Stimulated activated CD8-positive, alpha-beta memory T cell treated with anti-CD3 and anti-CD28 coated beads, Interleukin-2, amount 100 ng/mL, for 48 hours (primary cell): ENCODE results near the gene SLC35B4.
"Not testable (repeated sequence)": the region's sequence is repeated elsewhere in the genome, so short reads cannot be mapped to it uniquely, and the experiment has no call there.

ENCODE experiments used
- DNase-seq, 2 donors: peaks; one replicate each; pipeline ENCODE4 v3.0.0-alpha.2; 2020; ENCODE audit warnings: low read depth in 2 of 2

The SLC35B4 gene

DNA sequence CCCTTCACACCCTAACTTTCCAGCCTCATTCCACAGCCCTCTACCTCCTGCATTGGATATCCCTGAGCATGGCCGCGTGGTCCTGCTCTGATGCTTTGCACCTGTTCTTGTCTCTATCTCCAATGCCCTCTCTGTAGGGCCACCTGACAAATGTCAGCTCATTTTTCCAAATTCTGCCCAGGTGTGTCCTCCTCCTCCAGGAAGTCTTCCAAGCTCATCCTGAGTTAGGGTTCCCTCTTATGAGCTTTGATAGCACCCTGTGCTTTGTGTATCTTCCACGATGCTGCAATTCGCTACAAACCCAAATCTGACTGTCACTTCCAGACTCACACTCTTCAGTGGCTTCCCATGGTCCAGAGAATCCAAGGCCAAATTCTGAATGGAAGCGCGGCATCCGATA is 14.7 kb upstream of the SLC35B4 start:
- DNase-seq: no peak

DNA sequence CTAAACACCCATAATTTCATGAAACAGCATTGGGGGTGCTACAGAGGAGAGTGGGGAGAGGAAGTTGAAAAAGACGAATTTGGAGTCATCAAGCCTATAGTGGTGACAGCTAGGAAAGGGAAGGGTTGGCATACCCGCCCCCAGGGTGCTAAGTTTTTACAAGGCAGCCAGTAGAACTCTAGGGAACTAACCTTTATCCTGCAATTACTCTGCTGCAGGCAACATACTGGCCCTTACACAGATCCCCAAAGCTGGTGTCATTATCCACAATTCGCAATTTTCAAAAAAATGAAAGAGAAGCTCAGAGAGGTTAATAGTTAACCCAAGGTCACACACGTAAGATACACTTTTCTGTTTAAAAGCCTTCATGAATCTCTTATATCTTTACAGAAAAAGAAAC is 14.2 kb upstream of the SLC35B4 start:
- DNase-seq: no peak

- DNase-seq: no peak
Measured at GRCh38 chr7:134329614-134330346, 13.1 kb upstream of the SLC35B4 start.

GRCh38 chr7:134328900-134329299 is 12.2 kb upstream of the SLC35B4 start:
- no peak for DNase-seq

DNA sequence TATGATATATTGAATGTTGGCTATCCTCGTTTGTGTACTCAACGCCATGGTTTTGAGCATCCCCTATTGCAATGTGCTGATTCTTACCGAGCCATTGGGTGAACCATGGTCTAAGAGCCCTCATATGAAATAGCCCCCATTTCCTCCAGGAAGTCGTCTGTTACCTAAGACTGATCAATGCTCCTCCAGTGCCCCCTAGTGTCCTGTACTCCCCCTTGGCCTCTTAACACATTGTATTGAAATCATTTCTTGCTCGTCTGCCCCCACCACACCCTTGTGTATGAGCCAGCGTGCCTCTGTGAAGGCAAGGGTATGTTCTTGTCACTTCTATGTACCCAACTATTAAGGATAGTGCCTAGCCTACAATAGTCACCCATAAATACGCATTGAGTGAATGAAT is 11.2 kb upstream of the SLC35B4 start:
- peak; percentile 27 to 40 for DNase-seq

DNA sequence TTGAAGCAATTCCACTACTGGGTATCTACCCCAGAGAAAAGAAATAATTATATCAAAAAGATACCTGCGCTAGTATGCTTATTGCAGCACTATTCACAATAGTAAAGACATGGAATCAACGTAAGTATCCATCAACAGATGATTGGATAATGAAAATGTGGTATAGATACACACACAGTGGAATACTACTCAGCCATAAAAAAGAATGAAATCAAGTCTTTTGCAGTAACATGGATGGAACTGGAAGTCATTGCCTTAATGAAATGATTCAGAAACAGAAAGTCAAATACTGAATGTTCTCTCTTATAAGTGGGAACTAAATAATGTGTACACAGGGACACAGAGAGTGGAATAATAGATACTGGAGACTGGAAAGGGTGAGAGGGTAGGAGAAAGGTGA is 7.4 kb upstream of the SLC35B4 start:
- DNase-seq: no peak

DNA sequence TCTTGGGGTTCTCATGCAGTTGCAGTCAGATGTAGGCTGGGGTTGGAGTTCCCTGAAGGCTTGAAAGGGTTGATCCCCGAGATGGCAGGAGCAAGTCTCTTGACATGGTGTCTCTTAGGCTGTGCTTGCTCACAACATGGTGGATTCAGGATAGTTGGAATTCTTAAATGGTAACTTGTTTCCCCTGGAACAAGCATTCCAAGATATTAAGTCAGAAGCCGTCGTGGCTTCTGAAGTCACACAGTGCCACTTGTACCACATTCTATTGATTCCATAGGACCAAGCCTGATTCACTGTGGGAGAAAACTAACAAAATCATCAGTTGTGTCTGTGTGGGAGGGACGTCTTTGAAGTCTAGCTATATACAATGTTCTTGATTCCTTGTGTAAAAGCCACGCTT is 3.5 kb upstream of the SLC35B4 start:
- DNase-seq: no peak

DNA sequence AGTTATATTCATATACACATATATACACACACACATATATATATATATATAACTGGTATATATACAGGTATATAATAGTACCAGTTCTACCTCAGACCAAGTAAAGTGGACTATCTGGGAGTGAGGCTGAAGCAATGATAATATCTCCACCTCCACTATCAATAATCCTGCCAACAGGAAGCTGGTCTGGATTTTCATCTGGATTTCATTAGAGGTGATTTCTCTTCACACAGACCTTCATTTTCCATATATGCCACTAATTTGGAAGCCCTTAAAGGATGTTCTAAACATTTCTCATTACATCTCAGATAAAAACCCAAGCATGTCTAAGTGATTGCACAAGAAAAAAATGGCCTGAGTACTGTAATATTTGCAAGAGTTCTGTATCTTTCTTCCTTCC is 1.7 kb upstream of the SLC35B4 start:
- no peak for DNase-seq

GRCh38 chr7:134317434-134317833 is 704 bp upstream of the SLC35B4 start:
- no peak for DNase-seq

DNA sequence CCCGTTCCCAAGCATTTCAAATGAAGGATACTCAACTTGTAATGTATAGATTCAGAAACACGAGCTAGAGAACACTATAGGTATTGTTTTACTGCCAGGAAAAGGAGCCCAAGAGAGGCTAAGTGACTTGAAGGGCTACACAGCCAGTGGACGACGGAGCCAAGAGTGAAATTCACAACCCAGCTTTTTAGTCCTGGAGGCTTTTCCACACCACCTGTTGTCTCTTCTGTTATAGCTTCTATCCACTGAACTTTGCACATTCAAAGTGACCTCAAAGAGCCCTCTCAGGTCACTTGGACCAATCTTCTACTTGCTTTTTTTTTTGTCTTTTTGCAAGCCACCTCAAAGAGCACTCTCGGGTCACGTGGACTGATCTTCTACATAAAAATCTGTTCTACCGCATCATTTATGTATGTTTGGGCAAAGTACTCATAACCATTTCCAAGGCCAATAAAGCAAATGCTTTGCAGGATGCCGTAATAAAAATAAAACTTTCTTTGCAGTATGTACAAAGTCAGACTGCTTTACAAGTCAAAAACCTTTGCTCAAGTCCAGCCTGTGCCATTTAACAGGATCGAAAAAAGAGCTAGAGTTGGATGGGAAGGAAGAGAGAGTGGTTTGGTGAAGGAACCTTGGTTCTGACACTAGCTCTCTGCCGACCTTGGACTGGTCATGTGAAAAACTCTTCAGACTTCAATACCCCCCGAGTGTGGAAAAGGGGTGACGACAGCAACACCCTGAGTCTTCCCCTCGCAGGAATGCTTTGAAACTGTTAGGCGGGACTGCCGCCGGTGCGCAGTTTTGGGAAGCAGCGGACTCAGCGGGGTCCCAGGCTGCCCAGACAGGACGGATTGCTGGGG is 821 bp downstream of the SLC35B4 start:
- no peak for DNase-seq

- DNase-seq: no peak
Measured at GRCh38 chr7:134313543-134313942, 3.2 kb downstream of the SLC35B4 start.

DNA sequence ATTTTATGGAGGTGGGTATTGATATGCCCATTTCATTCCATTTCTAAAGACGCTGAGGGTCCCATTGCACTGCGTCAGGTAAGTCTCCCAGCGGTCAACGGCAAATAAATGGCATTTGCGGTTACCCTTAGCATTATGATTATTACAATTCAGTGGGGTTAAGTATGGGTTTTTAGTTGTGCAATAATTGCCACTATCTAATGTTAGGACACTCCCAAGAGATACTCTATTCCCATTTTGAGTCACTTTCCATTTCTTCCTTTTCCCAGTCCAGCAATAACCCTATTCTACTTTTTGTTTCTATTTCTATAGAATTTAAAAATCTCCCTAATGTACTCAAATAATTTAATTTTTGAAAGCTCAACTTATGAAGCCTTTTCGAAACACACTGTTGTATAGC is 4.0 kb downstream of the SLC35B4 start:
- no peak for DNase-seq

GRCh38 chr7:134311807-134312206 is 4.9 kb downstream of the SLC35B4 start:
- DNase-seq: no peak

DNA sequence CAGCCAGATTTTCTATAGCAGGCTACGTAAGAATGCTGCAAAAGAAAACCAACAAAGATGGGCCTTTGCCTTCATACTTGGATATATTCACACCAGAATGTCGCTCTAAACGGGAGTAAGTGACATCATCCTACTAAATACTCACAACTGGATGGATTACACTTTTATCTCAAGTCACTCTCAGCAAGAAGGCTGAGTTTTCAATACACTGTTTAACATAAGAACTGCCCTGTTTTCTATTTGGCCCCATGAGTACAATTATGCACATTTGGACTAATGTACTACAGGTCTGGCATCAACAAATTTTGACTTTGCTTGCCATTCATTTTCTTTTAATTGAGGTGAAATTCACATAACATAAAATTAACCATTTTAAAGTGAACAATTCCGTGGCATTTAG is 8.2 kb downstream of the SLC35B4 start:
- DNase-seq: no peak

GRCh38 chr7:134307320-134307719 is 9.4 kb downstream of the SLC35B4 start:
- no peak for DNase-seq

- no peak for DNase-seq
Measured at GRCh38 chr7:134302120-134302519, 14.6 kb downstream of the SLC35B4 start.

DNA sequence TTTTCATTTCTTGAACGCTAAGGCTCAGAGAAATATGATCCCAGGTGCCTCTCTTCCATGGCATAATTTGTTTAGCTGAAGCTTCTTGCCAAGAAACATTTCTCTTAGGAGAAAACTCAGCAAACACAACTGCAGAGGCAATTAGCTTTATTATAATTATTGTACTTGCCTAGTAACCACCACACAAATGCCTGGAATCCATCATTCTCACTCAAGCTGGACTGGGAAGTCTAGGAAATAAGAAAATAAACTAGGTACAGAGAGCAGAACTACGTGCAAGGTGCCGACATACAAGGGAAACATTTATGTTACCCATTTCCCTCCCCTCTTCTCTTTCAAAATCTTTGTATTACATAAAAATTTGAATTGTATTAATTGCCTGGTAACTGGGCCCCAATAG is 15.1 kb downstream of the SLC35B4 start:
- no peak for DNase-seq

- DNase-seq: no peak
Measured at GRCh38 chr7:134300988-134301387, 15.7 kb downstream of the SLC35B4 start.

DNA sequence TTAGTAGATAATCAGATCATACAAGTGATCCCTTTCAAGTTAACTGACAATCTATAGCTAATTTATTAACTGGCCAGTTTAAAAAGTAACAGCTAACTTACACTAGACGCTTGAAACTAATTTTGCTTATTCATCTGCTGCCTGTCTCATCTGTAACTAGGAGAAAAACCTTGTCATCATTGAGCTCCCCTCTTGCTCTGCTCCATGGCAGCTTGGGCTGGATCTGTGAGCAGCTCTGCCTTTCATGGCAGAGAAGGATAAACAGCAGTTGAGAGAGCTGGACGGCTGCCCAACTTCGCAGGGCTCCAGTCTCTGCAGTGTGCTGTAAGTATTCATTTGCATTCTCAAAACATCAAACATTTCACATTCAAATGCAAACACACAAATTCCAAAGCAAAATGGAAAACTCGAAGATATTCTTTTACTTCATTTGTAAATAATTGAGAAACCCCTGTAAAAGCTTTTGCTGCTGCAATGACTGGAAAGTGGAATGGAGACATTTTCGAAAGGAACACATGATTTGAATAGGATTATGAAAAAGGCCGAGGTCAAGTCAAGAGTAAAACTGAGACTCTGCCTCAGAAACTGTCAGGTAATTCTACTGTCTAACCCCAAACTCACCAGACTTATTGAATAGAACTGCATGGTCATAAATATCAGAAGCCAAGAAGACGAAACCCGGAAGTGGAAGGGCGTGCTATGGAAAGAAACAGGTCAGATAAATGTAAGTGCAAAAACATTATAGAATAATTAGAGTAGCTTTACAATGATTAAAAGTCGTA is 17.6 kb downstream of the SLC35B4 start:
- no peak for DNase-seq

GRCh38 chr7:134297489-134297888 is 19.2 kb downstream of the SLC35B4 start:
- no peak for DNase-seq

DNA sequence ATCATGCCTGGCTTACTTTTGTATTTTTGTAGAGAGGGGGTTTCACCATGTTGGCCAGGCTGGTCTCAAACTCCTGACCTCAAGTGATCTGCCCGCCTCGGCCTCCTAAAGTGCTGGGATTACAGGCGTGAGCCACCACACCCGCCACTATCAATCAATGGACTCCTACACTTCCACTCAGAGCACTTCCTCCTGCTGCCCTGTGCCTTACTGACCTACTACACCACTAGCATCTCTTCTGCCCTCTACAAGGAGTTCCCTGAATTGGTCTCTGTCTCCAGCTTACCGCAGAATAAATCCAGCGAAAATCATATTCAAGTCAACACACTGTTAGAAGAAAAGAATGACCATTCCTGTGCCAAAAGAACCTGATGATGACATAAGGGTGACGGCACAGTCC is 20.7 kb downstream of the SLC35B4 start:
- not testable (repeated sequence) for DNase-seq

GRCh38 chr7:134293002-134293740 is 23.6 kb downstream of the SLC35B4 start:
- DNase-seq: no peak
